SW480 (cell line): ENCODE measurements around the gene FMN2.
A peak's percentile ranks its signal among the peaks of the same experiment; 100 is the strongest.
"Not testable (repeated sequence)": the region's sequence is repeated elsewhere in the genome, so short reads cannot be mapped to it uniquely, and the experiment has no call there.

Experiments used
- DNase-seq: peaks from one replicate; pipeline ENCODE4 v3.0.0-alpha.2; 2016; ENCODE audit warnings: low spot score

Gene FMN2

GRCh38 chr1:240138867-240139266, 47.2 kb downstream of the FMN2 start:
- no peak for DNase-seq

- DNase-seq: no peak
These were observed 47.8 kb downstream of the FMN2 start for GRCh38 chr1:240139511-240139910.

GRCh38 chr1:240145120-240145519, 53.4 kb downstream of the FMN2 start:
- DNase-seq: no peak

- DNase-seq: no peak
These were observed 56.6 kb downstream of the FMN2 start for GRCh38 chr1:240148333-240148732.

GRCh38 chr1:240149484-240150094, 57.9 kb downstream of the FMN2 start:
- DNase-seq: peak; percentile 25

- DNase-seq: no peak
These were observed 59.6 kb downstream of the FMN2 start for GRCh38 chr1:240151136-240151735.

- no peak for DNase-seq
These were observed 61.1 kb downstream of the FMN2 start for GRCh38 chr1:240152611-240153297.

- no peak for DNase-seq
These were observed 63.9 kb downstream of the FMN2 start for GRCh38 chr1:240155605-240156004.

- DNase-seq: no peak
These were observed 73.1 kb downstream of the FMN2 start for GRCh38 chr1:240164742-240165141.

- peak; percentile 9 for DNase-seq
These were observed 77.5 kb downstream of the FMN2 start for GRCh38 chr1:240169188-240169587.

- DNase-seq: no peak
These were observed 78.6 kb downstream of the FMN2 start for GRCh38 chr1:240170266-240170665.

GRCh38 chr1:240170806-240171205, 79.1 kb downstream of the FMN2 start:
- no peak for DNase-seq

GRCh38 chr1:240171907-240172306, 80.2 kb downstream of the FMN2 start:
- DNase-seq: no peak

- DNase-seq: no peak
These were observed 82.2 kb downstream of the FMN2 start for GRCh38 chr1:240173836-240174235.

- DNase-seq: no peak
These were observed 83.1 kb downstream of the FMN2 start for GRCh38 chr1:240174734-240175133.

GRCh38 chr1:240178366-240178765, 86.7 kb downstream of the FMN2 start:
- DNase-seq: no peak

GRCh38 chr1:240184682-240185081, 93.0 kb downstream of the FMN2 start:
- not testable (repeated sequence) for DNase-seq

- DNase-seq: no peak
These were observed 96.5 kb downstream of the FMN2 start for GRCh38 chr1:240188139-240188538.

- peak; percentile 39 for DNase-seq
These were observed 97.8 kb downstream of the FMN2 start for GRCh38 chr1:240189386-240189989.

GRCh38 chr1:240190881-240191401, 99.3 kb downstream of the FMN2 start:
- DNase-seq: peak; percentile 65

- no peak for DNase-seq
These were observed 101.2 kb downstream of the FMN2 start for GRCh38 chr1:240192851-240193250.

- no peak for DNase-seq
These were observed 102.0 kb downstream of the FMN2 start for GRCh38 chr1:240193679-240194078.

- DNase-seq: no peak
These were observed 102.4 kb downstream of the FMN2 start for GRCh38 chr1:240194120-240194519.
